ENCODE measurements around the gene CSNK1A1.

GRCh38 chr5:149493316-149493715 lies 57.9 kb downstream of the CSNK1A1 start:
- TF ChIP-seq EZH2 (IDR thresholded peaks at IDR 0.05), result no peak
- TF ChIP-seq CTCF (IDR thresholded peaks at IDR 0.05), result no peak
- TF ChIP-seq EZH2phosphoT487 (IDR thresholded peaks at IDR 0.05), result no peak
